ENCODE results near the gene PNPLA1.

- TF ChIP-seq, protein P1, sequence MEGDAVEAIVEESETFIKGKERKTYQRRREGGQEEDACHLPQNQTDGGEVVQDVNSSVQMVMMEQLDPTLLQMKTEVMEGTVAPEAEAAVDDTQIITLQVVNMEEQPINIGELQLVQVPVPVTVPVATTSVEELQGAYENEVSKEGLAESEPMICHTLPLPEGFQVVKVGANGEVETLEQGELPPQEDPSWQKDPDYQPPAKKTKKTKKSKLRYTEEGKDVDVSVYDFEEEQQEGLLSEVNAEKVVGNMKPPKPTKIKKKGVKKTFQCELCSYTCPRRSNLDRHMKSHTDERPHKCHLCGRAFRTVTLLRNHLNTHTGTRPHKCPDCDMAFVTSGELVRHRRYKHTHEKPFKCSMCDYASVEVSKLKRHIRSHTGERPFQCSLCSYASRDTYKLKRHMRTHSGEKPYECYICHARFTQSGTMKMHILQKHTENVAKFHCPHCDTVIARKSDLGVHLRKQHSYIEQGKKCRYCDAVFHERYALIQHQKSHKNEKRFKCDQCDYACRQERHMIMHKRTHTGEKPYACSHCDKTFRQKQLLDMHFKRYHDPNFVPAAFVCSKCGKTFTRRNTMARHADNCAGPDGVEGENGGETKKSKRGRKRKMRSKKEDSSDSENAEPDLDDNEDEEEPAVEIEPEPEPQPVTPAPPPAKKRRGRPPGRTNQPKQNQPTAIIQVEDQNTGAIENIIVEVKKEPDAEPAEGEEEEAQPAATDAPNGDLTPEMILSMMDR (conservative IDR thresholded peaks at IDR 0.05; ENCODE audit: low read depth, low read length): no peak
- TF ChIP-seq EZH2 (IDR thresholded peaks at IDR 0.05; ENCODE audit: low read length, unreplicated experiment): no peak
These were observed 39.3 kb downstream of the PNPLA1 start for GRCh38 chr6:36309203-36309602.
